Measurements from ENCODE around the gene PACRG. TPM values are rescaled to one million over a fixed set of nuclear protein-coding genes. Genes with fewer than 3 reads are reported as not detected.
A peak's percentile ranks its signal among the peaks of the same experiment; 100 is the strongest.

Gene PACRG
- total and polyA plus RNA-seq, 2 experiments from 2014 or later = 0.83 to 3.7 TPM

DNA sequence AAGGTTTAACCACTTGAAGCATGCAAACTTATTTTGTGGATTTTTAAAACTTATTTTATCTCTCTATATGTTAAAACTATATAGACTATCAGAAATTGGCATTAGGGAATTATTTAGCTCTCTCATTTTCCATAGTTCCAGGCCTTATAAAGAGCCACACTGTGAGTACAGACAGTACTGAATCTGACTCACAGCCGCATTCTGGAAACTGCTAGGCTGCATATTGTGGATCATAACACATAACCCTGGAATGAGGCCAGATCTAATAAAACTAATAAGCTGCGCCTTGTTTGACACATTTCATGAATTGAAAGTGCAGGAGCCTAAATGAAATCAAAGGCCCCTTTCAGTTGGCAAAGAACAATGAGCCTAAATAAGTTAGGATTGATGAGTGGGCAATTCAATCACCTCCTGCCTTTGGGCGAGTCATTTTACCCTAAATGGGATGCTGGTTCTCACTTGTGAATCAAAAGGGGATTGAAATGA, 308.4 kb downstream of the PACRG start:
- H3K4me3 ChIP-seq = no peak overlapping the region
- TF ChIP-seq, protein P1, sequence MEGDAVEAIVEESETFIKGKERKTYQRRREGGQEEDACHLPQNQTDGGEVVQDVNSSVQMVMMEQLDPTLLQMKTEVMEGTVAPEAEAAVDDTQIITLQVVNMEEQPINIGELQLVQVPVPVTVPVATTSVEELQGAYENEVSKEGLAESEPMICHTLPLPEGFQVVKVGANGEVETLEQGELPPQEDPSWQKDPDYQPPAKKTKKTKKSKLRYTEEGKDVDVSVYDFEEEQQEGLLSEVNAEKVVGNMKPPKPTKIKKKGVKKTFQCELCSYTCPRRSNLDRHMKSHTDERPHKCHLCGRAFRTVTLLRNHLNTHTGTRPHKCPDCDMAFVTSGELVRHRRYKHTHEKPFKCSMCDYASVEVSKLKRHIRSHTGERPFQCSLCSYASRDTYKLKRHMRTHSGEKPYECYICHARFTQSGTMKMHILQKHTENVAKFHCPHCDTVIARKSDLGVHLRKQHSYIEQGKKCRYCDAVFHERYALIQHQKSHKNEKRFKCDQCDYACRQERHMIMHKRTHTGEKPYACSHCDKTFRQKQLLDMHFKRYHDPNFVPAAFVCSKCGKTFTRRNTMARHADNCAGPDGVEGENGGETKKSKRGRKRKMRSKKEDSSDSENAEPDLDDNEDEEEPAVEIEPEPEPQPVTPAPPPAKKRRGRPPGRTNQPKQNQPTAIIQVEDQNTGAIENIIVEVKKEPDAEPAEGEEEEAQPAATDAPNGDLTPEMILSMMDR (IDR thresholded peaks at IDR 0.05; ENCODE audit: low read depth, low read length) = no peak
- DNase-seq (ENCODE audit: low read depth in 1 of 2, low spot score in 1 of 2) = no peak
- H3K4me1 ChIP-seq (ENCODE audit: low read depth) = peaks cover 11% of the 10 kb centered on the region
- H3K27me3 ChIP-seq = no peaks in the 10 kb centered on the region
- no peaks in the 10 kb centered on the region for H3K36me3 ChIP-seq
- no peak overlapping the region for H3K27ac ChIP-seq
- H3K9me3 ChIP-seq (ENCODE audit: low read depth) = no peaks in the 10 kb centered on the region

DNA sequence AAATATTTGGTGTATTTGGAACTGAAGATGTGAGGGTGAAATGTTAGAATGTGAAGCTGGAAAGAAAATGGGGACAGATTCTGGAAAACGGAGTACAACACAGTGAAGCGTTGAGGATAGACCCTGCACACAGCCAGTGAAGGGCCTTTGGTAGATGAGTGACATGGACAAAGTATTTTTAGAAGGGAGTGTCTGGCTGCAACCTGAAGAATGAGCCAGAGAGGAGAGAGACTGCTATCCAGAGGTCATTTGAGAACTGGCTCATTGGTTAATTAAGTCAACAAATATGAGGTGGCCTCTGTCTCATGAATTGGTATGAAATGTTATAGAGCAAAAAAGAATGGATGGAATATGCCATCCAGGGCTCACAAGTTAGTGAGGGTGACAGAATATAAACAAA, 310.5 kb downstream of the PACRG start:
- Histone ChIP-seq H3K9me3 (ENCODE audit: low read depth) (no peaks in the 10 kb centered on the region), H3K4me1 (ENCODE audit: low read depth) (peaks cover 11% of the 10 kb centered on the region), H3K27me3 (no peaks in the 10 kb centered on the region), H3K4me3 (no peak overlapping the region), H3K27ac (no peak overlapping the region), H3K36me3 (no peaks in the 10 kb centered on the region)
- peak in 1 of 2 donors; percentile 25 for DNase-seq (ENCODE audit: low read depth in 1 of 2, low spot score in 1 of 2)
- TF ChIP-seq, protein P1 (IDR thresholded peaks at IDR 0.05; ENCODE audit: low read depth, low read length) = no peak

DNA sequence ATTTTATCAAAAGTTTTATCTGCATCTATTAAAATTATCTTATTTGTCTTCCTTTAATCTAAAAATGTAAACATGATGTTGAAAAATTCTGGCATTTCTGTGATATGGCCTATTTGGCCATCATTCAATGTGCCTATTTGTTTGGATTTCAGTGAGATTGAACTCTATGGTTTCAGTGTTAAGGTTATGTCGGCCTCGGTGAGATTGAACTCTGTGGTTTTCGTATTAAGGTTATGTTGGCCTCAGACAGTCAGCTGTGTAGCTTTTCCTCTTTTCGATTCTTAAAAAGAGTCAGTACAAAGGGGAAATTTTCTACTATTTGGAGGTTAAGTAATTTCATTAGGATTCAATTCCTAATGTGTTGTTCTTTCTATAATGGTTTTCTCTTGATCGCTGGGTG, 320.6 kb downstream of the PACRG start:
- H3K27ac ChIP-seq = no peak overlapping the region
- no peaks in the 10 kb centered on the region for H3K4me1 ChIP-seq (ENCODE audit: low read depth)
- TF ChIP-seq, protein P1 (IDR thresholded peaks at IDR 0.05; ENCODE audit: low read depth, low read length) = no peak

DNA sequence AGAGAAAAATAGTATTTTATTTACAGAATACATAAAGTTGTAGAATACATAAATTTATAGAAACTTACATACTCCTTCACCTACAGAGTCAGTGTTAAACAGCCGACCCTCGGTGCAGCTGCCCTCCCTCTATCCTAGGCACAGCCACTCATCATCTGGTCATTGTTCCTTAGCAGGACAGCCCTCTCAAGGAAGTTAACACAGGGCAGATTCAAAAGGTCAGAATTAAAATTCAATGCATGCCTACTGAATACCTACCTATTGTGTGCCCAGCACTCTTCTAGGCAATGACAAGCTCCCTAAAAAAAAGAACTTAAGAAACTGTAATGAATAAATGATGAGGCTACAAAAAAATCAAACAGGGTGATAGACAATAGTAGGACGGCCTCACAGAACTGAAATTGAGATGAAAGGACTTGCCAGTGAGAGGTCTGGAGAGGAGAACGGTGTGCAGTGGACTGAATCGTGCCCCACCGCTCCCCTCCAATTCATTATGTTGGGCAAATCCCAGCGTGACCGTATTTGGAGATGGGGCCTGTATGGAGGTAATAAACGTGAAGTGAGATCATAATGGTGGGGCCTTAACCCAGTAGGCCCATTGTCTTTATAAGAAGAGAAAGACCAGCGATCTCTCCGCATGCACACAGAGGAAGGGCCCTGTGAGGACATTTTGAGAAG, 326.0 kb downstream of the PACRG start:
- H3K4me1 ChIP-seq (ENCODE audit: low read depth) = no peaks in the 10 kb centered on the region
- H3K27ac ChIP-seq = no peak overlapping the region
- H3K36me3 ChIP-seq = no peaks in the 10 kb centered on the region

More for the DNA sequence above, 320.6 kb downstream of the PACRG start:
- Histone ChIP-seq H3K9me3 (ENCODE audit: low read depth) (no peaks in the 10 kb centered on the region), H3K4me3 (no peak overlapping the region), H3K36me3 (no peaks in the 10 kb centered on the region), H3K27me3 (no peaks in the 10 kb centered on the region)
- no peak for DNase-seq (ENCODE audit: low read depth in 1 of 2, low spot score in 1 of 2)

DNA sequence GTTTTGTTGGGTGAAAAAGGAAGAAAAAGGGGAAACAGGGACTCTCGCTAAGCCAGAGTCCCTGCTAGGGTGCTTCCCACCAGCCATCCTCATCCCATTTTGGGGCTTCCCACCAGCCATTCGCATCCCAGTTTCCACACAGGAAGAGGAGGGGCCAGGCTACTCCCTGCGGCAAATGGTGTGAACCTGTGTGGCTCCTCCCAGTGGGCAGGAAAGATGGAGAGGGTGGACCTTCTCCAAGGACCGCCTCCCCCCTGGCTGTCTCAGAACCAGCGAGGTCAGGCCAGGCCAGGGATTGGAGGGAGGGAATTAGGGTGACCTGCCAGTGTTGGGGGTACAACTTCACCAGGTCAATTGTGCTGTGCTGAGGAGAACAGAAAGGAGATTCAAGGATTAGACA, 326.9 kb downstream of the PACRG start:
- TF ChIP-seq, protein P1 (IDR thresholded peaks at IDR 0.05; ENCODE audit: low read depth, low read length) = no peak
- Histone ChIP-seq H3K9me3 (ENCODE audit: low read depth) (no peaks in the 10 kb centered on the region), H3K4me3 (no peak overlapping the region), H3K27ac (no peak overlapping the region), H3K27me3 (no peaks in the 10 kb centered on the region), H3K36me3 (no peaks in the 10 kb centered on the region), H3K4me1 (ENCODE audit: low read depth) (no peaks in the 10 kb centered on the region)
- no peak for DNase-seq (ENCODE audit: low read depth in 1 of 2, low spot score in 1 of 2)

More for the DNA sequence above, 326.0 kb downstream of the PACRG start:
- DNase-seq (ENCODE audit: low read depth in 1 of 2, low spot score in 1 of 2) = no peak
- no peak overlapping the region for H3K4me3 ChIP-seq
- H3K27me3 ChIP-seq = no peaks in the 10 kb centered on the region
- H3K9me3 ChIP-seq (ENCODE audit: low read depth) = no peaks in the 10 kb centered on the region
- TF ChIP-seq, protein P1 (IDR thresholded peaks at IDR 0.05; ENCODE audit: low read depth, low read length) = no peak

All from cardiac muscle cell (in vitro differentiated cells and primary cell).